ENCODE results near the gene ONECUT3.

ONECUT3 gene

DNA sequence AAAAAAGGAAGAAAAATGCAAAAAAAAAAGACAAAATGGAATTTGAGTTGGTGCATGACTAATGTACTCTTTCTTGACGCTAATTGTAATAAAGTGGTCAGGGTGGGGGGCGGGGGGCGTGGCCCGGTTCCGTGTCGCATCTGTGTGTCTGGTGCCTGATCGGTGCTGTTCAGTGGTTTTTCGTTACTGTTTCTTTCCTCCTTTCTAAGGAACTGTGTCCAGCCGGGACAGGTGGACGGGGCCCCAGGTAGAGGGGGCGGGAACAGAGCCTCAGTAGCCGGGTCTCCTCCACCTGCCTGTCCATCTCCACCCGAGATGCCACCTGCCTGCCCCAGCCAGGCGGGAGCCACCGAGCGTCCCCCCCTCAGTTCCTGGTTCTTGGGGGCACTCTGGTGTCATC, 26.3 kb downstream of the ONECUT3 start:
- Histone ChIP-seq H3K36me3 (ENCODE audit: control insufficient read depth, insufficient read depth, low read length) (no peaks in the 10 kb centered on the region), H3K9ac (ENCODE audit: low read depth, low read length) (no peak overlapping the region), H3K9me3 (ENCODE audit: control insufficient read depth, insufficient read depth, low read length) (no peaks in the 10 kb centered on the region), H3K4me3 (ENCODE audit: low read depth, low read length) (no peak overlapping the region), H3K27me3 (ENCODE audit: control insufficient read depth, insufficient read depth, low read length) (peaks cover 67% of the 10 kb centered on the region), H3K4me1 (ENCODE audit: control insufficient read depth, insufficient read depth, low read length) (no peaks in the 10 kb centered on the region)

DNA sequence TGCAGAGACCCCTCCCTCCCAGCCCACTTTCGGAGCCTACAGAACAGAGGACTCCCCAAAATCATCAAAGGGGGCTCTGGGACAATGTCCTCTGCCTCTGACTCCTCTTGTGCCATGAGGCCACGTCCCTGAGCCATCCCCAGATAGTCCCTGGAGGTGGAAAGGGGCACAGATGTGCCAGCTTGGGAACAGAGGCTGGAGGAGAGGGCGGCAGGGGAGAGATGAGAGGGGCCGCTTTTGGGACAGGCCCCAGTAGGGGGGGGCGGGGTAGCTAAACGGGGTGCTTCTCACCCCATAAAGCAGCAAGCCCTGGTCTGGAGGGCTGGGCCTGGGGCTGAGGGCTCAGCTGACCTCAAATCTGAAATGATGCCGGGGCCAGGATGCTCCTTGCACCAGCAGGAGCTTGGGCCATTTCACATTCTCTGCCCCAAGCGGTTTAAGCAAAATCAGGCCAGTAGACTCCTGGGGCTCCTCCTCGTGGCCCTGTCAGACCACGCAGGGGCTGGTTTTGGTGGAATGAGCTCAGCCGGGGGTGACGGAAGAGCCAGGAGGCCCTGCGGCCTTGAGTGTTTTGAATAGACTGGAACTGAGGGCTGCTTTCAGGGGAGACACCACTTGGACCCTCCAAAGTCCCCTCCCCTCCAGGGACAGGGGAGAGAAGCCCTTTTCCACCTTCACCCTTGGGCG, 27.1 kb downstream of the ONECUT3 start:
- no peaks in the 10 kb centered on the region for H3K9me3 ChIP-seq (ENCODE audit: control insufficient read depth, insufficient read depth, low read length)
- H3K36me3 ChIP-seq (ENCODE audit: control insufficient read depth, insufficient read depth, low read length): no peaks in the 10 kb centered on the region

DNA sequence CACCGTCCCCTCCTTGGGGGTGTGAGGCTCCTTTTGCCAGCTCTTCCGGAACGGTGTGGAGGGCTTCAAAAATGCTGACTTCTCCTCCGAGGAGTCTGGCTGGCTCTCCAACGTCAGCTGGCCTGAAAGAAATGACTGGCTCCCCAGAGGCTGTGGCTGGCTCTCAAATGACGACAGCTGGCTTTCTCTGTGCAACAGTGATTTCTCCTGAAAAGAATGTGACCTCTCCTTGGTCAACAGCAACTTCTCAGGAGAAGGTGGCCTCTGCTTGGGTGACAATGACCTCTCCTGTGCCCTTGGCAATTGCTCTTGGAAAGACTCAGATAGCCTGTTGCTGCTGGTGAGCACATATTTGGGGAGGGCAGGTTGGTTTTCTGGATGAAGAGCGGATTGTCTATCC, 29.2 kb downstream of the ONECUT3 start:
- peaks cover 44% of the 10 kb centered on the region for H3K27me3 ChIP-seq (ENCODE audit: control insufficient read depth, insufficient read depth, low read length)

More for the DNA sequence above, 27.1 kb downstream of the ONECUT3 start:
- Histone ChIP-seq H3K27me3 (ENCODE audit: control insufficient read depth, insufficient read depth, low read length) (peaks cover 64% of the 10 kb centered on the region), H3K9ac (ENCODE audit: low read depth, low read length) (no peak overlapping the region), H3K4me3 (ENCODE audit: low read depth, low read length) (no peak overlapping the region), H3K4me1 (ENCODE audit: control insufficient read depth, insufficient read depth, low read length) (no peaks in the 10 kb centered on the region)

DNA sequence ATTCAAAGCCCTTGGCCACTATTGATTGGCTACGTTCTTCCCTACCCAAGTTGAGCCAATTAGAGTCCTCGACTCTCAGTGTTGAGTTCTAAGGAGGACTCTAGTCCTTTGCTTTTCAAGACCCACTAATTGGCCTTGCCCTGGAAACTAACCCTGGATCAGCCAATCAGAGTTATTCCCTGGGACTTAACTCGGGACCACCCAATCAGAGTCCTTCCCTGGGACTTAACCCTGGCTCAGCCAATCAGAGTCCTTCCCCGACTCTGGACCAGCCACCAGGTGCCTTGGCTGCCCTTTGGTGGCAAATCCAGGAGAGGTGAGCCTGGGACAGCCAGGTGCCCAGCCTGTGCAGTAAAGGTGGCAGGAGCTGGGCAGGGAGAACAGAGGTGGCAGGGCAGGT, 30.0 kb downstream of the ONECUT3 start:
- no peak overlapping the region for H3K9ac ChIP-seq (ENCODE audit: low read depth, low read length)
- H3K4me3 ChIP-seq (ENCODE audit: low read depth, low read length): no peak overlapping the region

More for the DNA sequence above, 29.2 kb downstream of the ONECUT3 start:
- H3K9ac ChIP-seq (ENCODE audit: low read depth, low read length): no peak overlapping the region
- no peaks in the 10 kb centered on the region for H3K9me3 ChIP-seq (ENCODE audit: control insufficient read depth, insufficient read depth, low read length)
- no peak overlapping the region for H3K4me3 ChIP-seq (ENCODE audit: low read depth, low read length)
- no peaks in the 10 kb centered on the region for H3K4me1 ChIP-seq (ENCODE audit: control insufficient read depth, insufficient read depth, low read length)
- no peaks in the 10 kb centered on the region for H3K36me3 ChIP-seq (ENCODE audit: control insufficient read depth, insufficient read depth, low read length)

DNA sequence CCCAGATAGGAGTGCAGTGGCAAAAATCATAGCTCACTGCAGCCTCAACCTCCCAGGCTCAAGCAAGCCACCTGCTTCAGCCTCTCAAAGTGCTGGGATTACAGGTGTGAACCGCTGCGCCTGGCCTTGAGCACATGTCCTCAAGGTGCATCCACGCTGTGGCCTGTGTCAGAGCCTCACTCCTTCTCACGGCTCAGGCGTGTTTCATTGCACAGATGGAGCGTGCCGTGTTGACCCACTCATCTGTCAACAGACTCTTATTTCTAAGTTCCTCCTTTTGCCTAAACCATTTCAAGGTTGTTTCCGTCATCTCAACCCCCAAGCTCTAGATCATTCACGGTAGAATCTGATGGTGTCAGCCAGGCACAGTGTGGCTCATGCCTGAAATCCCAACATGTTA, 30.6 kb downstream of the ONECUT3 start:
- Histone ChIP-seq H3K27me3 (ENCODE audit: control insufficient read depth, insufficient read depth, low read length) (peaks cover 40% of the 10 kb centered on the region), H3K9ac (ENCODE audit: low read depth, low read length) (no peak overlapping the region), H3K4me1 (ENCODE audit: control insufficient read depth, insufficient read depth, low read length) (no peaks in the 10 kb centered on the region), H3K4me3 (ENCODE audit: low read depth, low read length) (no peak overlapping the region), H3K36me3 (ENCODE audit: control insufficient read depth, insufficient read depth, low read length) (no peaks in the 10 kb centered on the region), H3K9me3 (ENCODE audit: control insufficient read depth, insufficient read depth, low read length) (no peaks in the 10 kb centered on the region)

More for the DNA sequence above, 30.0 kb downstream of the ONECUT3 start:
- no peaks in the 10 kb centered on the region for H3K36me3 ChIP-seq (ENCODE audit: control insufficient read depth, insufficient read depth, low read length)
- H3K27me3 ChIP-seq (ENCODE audit: control insufficient read depth, insufficient read depth, low read length): peaks cover 41% of the 10 kb centered on the region
- H3K9me3 ChIP-seq (ENCODE audit: control insufficient read depth, insufficient read depth, low read length): no peaks in the 10 kb centered on the region
- no peaks in the 10 kb centered on the region for H3K4me1 ChIP-seq (ENCODE audit: control insufficient read depth, insufficient read depth, low read length)

DNA sequence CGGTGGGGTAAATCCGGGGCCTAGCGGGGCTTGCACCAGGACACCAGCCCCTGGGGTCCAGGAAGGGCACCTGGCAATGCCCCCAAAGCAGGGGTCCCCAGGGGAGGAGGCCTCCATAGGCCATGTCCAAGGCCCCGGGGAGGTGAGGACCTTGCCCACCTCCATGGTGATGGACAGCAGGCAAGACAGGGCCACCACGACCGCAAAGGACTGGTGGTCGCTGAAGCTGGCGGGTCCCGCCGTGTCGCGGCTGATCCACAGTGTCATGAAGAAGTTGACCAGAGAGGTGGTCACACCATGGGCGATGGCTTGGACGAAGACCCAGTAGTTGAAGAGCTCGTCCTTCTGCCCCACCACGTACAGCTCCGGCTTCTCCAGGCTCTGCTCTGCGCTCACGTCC, 32.0 kb downstream of the ONECUT3 start:
- no peak overlapping the region for H3K9ac ChIP-seq (ENCODE audit: low read depth, low read length)
- H3K36me3 ChIP-seq (ENCODE audit: control insufficient read depth, insufficient read depth, low read length): no peaks in the 10 kb centered on the region
- no peak overlapping the region for H3K4me3 ChIP-seq (ENCODE audit: low read depth, low read length)
- H3K27me3 ChIP-seq (ENCODE audit: control insufficient read depth, insufficient read depth, low read length): peaks cover 26% of the 10 kb centered on the region
- no peaks in the 10 kb centered on the region for H3K9me3 ChIP-seq (ENCODE audit: control insufficient read depth, insufficient read depth, low read length)
- H3K4me1 ChIP-seq (ENCODE audit: control insufficient read depth, insufficient read depth, low read length): no peaks in the 10 kb centered on the region

DNA sequence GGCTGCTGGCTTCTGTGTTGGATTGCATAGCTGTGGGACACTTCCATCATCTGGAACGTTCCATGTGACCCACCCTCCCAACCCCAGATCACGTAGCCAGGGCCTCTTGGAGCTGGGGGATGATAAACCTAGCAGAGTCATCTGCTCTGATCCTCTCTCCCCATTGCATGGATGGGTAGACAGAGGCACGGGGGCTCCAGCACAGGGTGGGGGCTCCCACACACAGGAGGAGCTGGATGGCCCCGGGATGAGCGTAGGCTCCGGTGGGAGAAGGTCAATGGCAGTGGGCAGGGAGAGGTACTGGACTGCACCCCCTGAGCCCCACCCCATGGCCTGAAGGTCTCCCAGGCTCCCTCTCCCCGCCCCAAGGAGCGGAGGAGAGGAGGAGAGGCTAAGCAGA, 33.4 kb downstream of the ONECUT3 start:
- peaks cover 18% of the 10 kb centered on the region for H3K27me3 ChIP-seq (ENCODE audit: control insufficient read depth, insufficient read depth, low read length)
- H3K4me1 ChIP-seq (ENCODE audit: control insufficient read depth, insufficient read depth, low read length): no peaks in the 10 kb centered on the region
- no peaks in the 10 kb centered on the region for H3K9me3 ChIP-seq (ENCODE audit: control insufficient read depth, insufficient read depth, low read length)
- H3K4me3 ChIP-seq (ENCODE audit: low read depth, low read length): no peak overlapping the region
- H3K36me3 ChIP-seq (ENCODE audit: control insufficient read depth, insufficient read depth, low read length): no peaks in the 10 kb centered on the region
- no peak overlapping the region for H3K9ac ChIP-seq (ENCODE audit: low read depth, low read length)

DNA sequence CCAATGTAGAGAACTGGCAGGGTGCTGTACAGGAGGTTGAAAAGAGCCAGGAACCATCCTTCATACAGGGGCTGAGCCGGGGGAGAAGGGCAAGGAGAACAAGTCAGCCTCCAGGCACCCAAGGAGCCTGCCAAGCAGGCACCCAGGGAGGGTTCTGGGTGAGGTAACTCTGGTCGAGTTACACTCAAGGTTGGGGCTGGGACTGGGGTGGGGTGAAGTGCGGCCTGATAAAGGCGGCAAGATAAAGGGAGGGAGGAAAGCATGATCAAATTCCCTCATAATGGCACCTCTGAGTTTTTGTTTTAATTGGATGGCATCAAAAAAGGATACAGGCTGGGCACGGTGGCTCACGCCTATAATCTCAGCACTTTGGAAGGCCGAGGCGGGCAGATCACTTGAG, 33.8 kb downstream of the ONECUT3 start:
- H3K4me1 ChIP-seq (ENCODE audit: control insufficient read depth, insufficient read depth, low read length): no peaks in the 10 kb centered on the region
- no peak overlapping the region for H3K4me3 ChIP-seq (ENCODE audit: low read depth, low read length)
- H3K9ac ChIP-seq (ENCODE audit: low read depth, low read length): no peak overlapping the region
- H3K36me3 ChIP-seq (ENCODE audit: control insufficient read depth, insufficient read depth, low read length): no peaks in the 10 kb centered on the region
- H3K27me3 ChIP-seq (ENCODE audit: control insufficient read depth, insufficient read depth, low read length): peaks cover 17% of the 10 kb centered on the region
- H3K9me3 ChIP-seq (ENCODE audit: control insufficient read depth, insufficient read depth, low read length): no peaks in the 10 kb centered on the region

DNA sequence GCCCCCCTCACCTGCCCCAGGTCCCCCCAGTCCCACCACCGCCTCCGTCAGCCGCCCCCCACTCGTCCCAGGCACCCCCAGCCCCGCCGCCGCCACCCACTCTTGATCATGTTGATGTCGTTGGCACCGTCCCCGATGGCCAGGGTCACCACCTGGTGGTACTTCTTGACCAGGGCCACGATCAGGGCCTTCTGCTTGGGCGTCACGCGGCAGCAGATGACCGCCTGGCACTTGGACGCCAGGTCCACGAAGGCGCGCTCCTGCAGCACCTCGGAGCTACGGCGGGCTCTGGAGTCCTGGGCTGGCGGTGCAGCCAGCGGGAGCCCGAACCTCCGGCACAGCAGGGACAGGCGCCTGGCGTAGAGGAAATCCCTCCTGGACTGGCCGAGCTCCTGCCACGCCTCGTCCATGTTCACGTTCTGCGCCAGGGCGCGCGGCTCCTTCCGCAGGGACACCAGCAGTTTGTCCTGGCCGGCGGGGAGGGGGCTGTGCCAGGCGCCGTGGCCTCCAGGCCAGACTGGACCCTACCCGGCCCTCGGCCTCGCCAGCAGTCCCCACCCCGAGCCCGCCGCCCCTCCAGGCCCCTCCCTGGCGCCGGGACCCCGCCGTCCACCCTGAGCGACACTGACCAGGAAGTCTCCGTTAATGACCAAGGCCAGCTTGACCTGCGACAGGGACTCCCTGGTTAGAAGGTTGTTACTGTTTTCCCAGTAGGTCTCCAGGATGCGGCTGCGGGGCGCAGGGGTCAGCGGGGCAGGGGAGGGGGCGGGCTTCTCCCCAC, 36.1 kb downstream of the ONECUT3 start:
- peaks cover 9% of the 10 kb centered on the region for H3K27me3 ChIP-seq (ENCODE audit: control insufficient read depth, insufficient read depth, low read length)
- peak overlapping the region; percentile 39 for H3K4me3 ChIP-seq (ENCODE audit: low read depth, low read length)
- H3K36me3 ChIP-seq (ENCODE audit: control insufficient read depth, insufficient read depth, low read length): no peaks in the 10 kb centered on the region
- H3K9me3 ChIP-seq (ENCODE audit: control insufficient read depth, insufficient read depth, low read length): no peaks in the 10 kb centered on the region
- H3K9ac ChIP-seq (ENCODE audit: low read depth, low read length): no peak overlapping the region
- H3K4me1 ChIP-seq (ENCODE audit: control insufficient read depth, insufficient read depth, low read length): peaks cover under 1% of the 10 kb centered on the region

DNA sequence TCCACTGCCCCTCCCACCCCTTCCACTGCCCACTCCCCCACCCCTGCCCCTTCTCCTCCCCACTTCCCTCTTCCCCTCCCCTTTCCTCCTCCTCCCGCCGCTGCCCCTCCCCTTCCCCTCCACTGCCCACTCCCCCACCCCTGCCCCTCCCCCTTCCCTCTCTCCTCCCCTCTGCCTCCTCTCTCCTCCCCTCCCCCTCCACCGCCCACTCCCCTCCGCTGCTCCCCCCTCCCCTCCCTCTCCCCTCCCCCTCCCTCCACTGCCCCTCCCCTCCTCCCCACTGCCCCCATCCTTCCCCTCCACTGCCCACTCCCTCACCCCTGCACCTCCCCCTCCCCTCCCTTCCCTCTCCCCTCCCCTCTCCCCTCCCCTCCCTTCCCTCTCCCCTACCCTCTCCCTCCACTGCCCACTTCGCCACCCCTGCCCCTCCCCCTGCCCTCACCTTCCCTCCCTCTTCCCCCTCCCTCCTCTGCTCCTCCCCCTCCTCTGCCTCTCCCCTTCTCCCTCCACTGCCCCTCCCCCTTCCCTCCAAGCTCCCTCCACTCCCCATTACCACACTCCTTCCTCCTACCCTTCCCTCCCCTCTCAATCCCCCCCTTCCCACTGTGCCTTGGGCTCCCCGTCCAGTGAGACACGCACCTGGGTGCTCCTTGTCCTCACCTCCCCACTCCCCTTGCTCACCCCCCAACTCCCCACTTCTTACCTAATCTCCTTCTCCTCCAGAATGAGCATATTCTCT, 36.9 kb downstream of the ONECUT3 start:
- Histone ChIP-seq H3K9me3 (ENCODE audit: control insufficient read depth, insufficient read depth, low read length) (no peaks in the 10 kb centered on the region), H3K36me3 (ENCODE audit: control insufficient read depth, insufficient read depth, low read length) (no peaks in the 10 kb centered on the region), H3K9ac (ENCODE audit: low read depth, low read length) (no peak overlapping the region), H3K4me1 (ENCODE audit: control insufficient read depth, insufficient read depth, low read length) (peaks cover 3% of the 10 kb centered on the region), H3K27me3 (ENCODE audit: control insufficient read depth, insufficient read depth, low read length) (peaks cover 9% of the 10 kb centered on the region), H3K4me3 (ENCODE audit: low read depth, low read length) (peak overlapping the region; percentile 32)

DNA sequence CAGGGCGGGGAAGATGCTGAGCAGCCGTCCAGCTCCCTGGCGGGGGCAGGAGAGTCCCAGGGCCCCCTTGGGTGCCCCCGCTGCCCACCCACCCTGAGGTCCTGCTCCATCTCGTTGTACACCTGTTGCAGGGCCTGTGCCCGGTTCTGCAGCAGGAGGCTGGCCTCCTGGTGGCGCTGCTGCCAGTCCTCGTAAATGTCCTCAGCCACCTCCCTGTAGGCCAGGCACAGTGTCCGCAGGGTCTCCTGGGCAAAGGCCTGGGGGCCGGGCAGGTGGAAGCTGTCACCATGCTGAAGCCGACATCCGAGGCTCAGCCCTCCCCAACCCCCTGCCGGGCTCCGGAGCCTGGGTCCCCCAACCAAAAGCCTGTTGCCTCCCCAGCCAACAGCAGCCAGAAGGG, 38.6 kb downstream of the ONECUT3 start:
- Histone ChIP-seq H3K4me1 (ENCODE audit: control insufficient read depth, insufficient read depth, low read length) (peaks cover 3% of the 10 kb centered on the region), H3K9ac (ENCODE audit: low read depth, low read length) (no peak overlapping the region), H3K9me3 (ENCODE audit: control insufficient read depth, insufficient read depth, low read length) (no peaks in the 10 kb centered on the region), H3K36me3 (ENCODE audit: control insufficient read depth, insufficient read depth, low read length) (no peaks in the 10 kb centered on the region), H3K4me3 (ENCODE audit: low read depth, low read length) (no peak overlapping the region), H3K27me3 (ENCODE audit: control insufficient read depth, insufficient read depth, low read length) (peaks cover 9% of the 10 kb centered on the region)
